Peyer's patch (tissue), 4 donors: ENCODE results near the gene HTT. TPM values are rescaled to one million over a fixed set of nuclear protein-coding genes. Genes with fewer than 3 reads are reported as not detected.

Experiments used
- DNase-seq, 3 donors: peaks; one replicate each; pipeline ENCODE4 v3.0.0-alpha.2; 2017 to 2019
- H3K27ac ChIP-seq, 4 donors: fragments of 200-600 bp; sonication (generic); one replicate each; pipeline ENCODE4 v1.5.1; 2016 to 2019
- H3K27me3 ChIP-seq, 2 donors: fragments of 200-600 bp; sonication (generic); one replicate each; pipeline ENCODE4 v1.5.1; 2019
- H3K36me3 ChIP-seq, 3 donors: fragments of 200-600 bp; sonication (generic); one replicate each; pipeline ENCODE4 v1.5.1; 2016 to 2019
- H3K4me1 ChIP-seq, 4 donors: fragments of 200-600 bp; sonication (generic); one replicate each; pipeline ENCODE4 v1.5.1; 2016 to 2019
- H3K4me3 ChIP-seq, 4 donors: fragments of 200-600 bp; sonication (generic); 1 replicate in 3 of 4; 2 replicates in 1 of 4; pipeline ENCODE4 v1.5.1; 2016 to 2019; ENCODE audit warnings: mild to moderate bottlenecking in 1 of 4
- H3K9me3 ChIP-seq, 4 donors: fragments of 200-600 bp; sonication (generic); one replicate each; pipeline ENCODE4 v1.5.1; 2016 to 2019; ENCODE audit warnings: mild to moderate bottlenecking in 1 of 4
- POLR2A ChIP-seq, 2 donors: fragments of 450-650 bp; IDR thresholded peaks; one replicate each; pipeline ENCODE4 v1.5.1; 2017; ENCODE audit warnings: antibody characterized with exemption in 2 of 2, mild to moderate bottlenecking in 2 of 2, moderate library complexity in 2 of 2
- total RNA-seq, 4 donors: library from RNA; depleted of rRNA; stranded (reverse); fragments of >200 nt; gene quantifications; one replicate each; pipeline ENCODE4 v1.1.0, GENCODE V29; 2016
- TF ChIP-seq, protein P1 (sequence below), 6 experiments: fragments of 450-650 bp in 4 of 6; fragments of 200-600 bp in 2 of 6; sonication (generic) in 1 of 6; IDR thresholded peaks; one replicate each; pipeline ENCODE4 v1.5.1; 2017 to 2019; ENCODE audit warnings: antibody characterized with exemption in 6 of 6, mild to moderate bottlenecking in 3 of 6, moderate library complexity in 1 of 6

The HTT gene
- total RNA-seq, 4 donors from 2014 or later: 62.3 to 133 (median 113) TPM

- H3K36me3 ChIP-seq: no peaks in the 10 kb centered on the region
- peak in 1 of 3 donors; percentile 39 for DNase-seq
Measured at GRCh38 chr4:3269105-3269927, 194.8 kb downstream of the HTT start.

DNA sequence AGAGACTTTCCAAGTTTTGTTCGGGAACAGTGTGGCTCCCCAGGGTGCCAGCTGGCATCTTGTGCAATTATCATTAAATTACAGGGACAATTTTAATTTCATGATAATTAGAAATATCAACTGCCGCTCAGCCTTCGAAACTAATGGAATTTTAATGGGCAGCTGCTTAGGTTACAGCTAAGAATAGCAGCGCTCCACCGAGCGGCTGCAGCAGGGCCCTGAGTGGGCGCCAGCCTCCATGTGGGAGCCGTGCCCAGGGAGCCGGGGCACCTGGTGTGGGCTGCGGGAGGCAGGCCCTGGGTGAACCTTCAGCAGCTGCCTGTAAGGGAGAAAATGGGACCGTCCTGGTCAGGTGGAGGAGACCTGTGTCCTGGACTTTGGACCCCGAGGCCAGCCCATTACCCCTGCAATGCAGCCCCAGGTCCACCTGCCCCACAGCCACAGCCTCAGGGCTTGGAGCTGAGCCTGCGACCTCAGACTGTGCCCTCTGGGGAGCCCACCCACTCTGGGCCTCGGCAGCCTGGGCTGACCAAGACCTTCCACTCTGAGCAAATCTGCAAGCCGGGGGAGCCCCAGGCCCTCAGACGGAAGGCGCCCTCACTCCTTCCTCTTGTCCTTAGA is 195.6 kb downstream of the HTT start:
- H3K9me3 ChIP-seq: no peaks in the 10 kb centered on the region
- TF ChIP-seq POLR2A (IDR thresholded peaks at IDR 0.05): no peak
- TF ChIP-seq, protein P1, sequence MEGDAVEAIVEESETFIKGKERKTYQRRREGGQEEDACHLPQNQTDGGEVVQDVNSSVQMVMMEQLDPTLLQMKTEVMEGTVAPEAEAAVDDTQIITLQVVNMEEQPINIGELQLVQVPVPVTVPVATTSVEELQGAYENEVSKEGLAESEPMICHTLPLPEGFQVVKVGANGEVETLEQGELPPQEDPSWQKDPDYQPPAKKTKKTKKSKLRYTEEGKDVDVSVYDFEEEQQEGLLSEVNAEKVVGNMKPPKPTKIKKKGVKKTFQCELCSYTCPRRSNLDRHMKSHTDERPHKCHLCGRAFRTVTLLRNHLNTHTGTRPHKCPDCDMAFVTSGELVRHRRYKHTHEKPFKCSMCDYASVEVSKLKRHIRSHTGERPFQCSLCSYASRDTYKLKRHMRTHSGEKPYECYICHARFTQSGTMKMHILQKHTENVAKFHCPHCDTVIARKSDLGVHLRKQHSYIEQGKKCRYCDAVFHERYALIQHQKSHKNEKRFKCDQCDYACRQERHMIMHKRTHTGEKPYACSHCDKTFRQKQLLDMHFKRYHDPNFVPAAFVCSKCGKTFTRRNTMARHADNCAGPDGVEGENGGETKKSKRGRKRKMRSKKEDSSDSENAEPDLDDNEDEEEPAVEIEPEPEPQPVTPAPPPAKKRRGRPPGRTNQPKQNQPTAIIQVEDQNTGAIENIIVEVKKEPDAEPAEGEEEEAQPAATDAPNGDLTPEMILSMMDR (IDR thresholded peaks at IDR 0.05): no peak
- DNase-seq: peak in 1 of 3 donors; percentile 39
- no peaks in the 10 kb centered on the region for H3K36me3 ChIP-seq
- H3K4me3 ChIP-seq: no peak overlapping the region
- no peak overlapping the region for H3K27ac ChIP-seq
- H3K27me3 ChIP-seq: no peaks in the 10 kb centered on the region
- H3K4me1 ChIP-seq: no peaks in the 10 kb centered on the region

More at GRCh38 chr4:3269105-3269927, 194.8 kb downstream of the HTT start:
- H3K27me3 ChIP-seq: no peaks in the 10 kb centered on the region
- H3K9me3 ChIP-seq: no peaks in the 10 kb centered on the region
- no peaks in the 10 kb centered on the region for H3K4me1 ChIP-seq
- TF ChIP-seq, protein P1 (IDR thresholded peaks at IDR 0.05): no peak
- no peak for TF ChIP-seq POLR2A (IDR thresholded peaks at IDR 0.05)
- H3K27ac ChIP-seq: no peak overlapping the region
- no peak overlapping the region for H3K4me3 ChIP-seq

GRCh38 chr4:3271131-3271530 is 196.7 kb downstream of the HTT start:
- Histone ChIP-seq H3K27ac (no peak overlapping the region), H3K9me3 (no peaks in the 10 kb centered on the region), H3K27me3 (no peaks in the 10 kb centered on the region), H3K36me3 (no peaks in the 10 kb centered on the region), H3K4me3 (no peak overlapping the region), H3K4me1 (no peaks in the 10 kb centered on the region)
- no peak for TF ChIP-seq POLR2A (IDR thresholded peaks at IDR 0.05)
- TF ChIP-seq, protein P1 (IDR thresholded peaks at IDR 0.05): no peak
- DNase-seq: no peak

- Histone ChIP-seq H3K4me3 (no peak overlapping the region), H3K27ac (no peak overlapping the region), H3K9me3 (no peaks in the 10 kb centered on the region), H3K27me3 (no peaks in the 10 kb centered on the region), H3K4me1 (no peaks in the 10 kb centered on the region), H3K36me3 (no peaks in the 10 kb centered on the region)
- peak in 1 of 3 donors; percentile 41 for DNase-seq
- TF ChIP-seq, protein P1 (IDR thresholded peaks at IDR 0.05): no peak
- no peak for TF ChIP-seq POLR2A (IDR thresholded peaks at IDR 0.05)
Measured at GRCh38 chr4:3276986-3277385, 202.5 kb downstream of the HTT start.

- H3K4me3 ChIP-seq: no peak overlapping the region
- H3K4me1 ChIP-seq: peaks cover 0 to 1% (median 0%) of the 10 kb centered on the region in 4 donors
- no peak for DNase-seq
- H3K36me3 ChIP-seq: no peaks in the 10 kb centered on the region
- H3K27me3 ChIP-seq: no peaks in the 10 kb centered on the region
- no peak overlapping the region for H3K27ac ChIP-seq
- H3K9me3 ChIP-seq: no peaks in the 10 kb centered on the region
- TF ChIP-seq POLR2A (IDR thresholded peaks at IDR 0.05): no peak
- TF ChIP-seq, protein P1 (IDR thresholded peaks at IDR 0.05): no peak
Measured at GRCh38 chr4:3280466-3280865, 206.0 kb downstream of the HTT start.
